ENCODE data around the gene AGTPBP1. TPM values are rescaled to one million over a fixed set of nuclear protein-coding genes. Genes with fewer than 3 reads are reported as not detected.

AGTPBP1 gene
- total and polyA plus RNA-seq, 2 experiments from 2014 or later: 31.4 to 58.0 TPM

GRCh38 chr9:85617141-85617670 is 124.5 kb downstream of the AGTPBP1 start:
- no peak overlapping the region for H3K27ac Mint-ChIP-seq
- Histone ChIP-seq H3F3A (replicated peaks; ENCODE audit: low read depth) (no peaks in the 10 kb centered on the region), H3K36me3 (ENCODE audit: insufficient read depth) (no peaks in the 10 kb centered on the region), H3K79me2 (replicated peaks; ENCODE audit: insufficient read depth) (no peaks in the 10 kb centered on the region), H2AFZ (no peak overlapping the region), H3K27me3 (ENCODE audit: insufficient read depth) (no peaks in the 10 kb centered on the region), H3K27ac (ENCODE audit: low read depth) (no peak overlapping the region), H3K4me2 (no peak overlapping the region), H4K20me1 (replicated peaks; ENCODE audit: insufficient read depth) (no peaks in the 10 kb centered on the region), H3K4me3 (no peak overlapping the region), H3K9me2 (ENCODE audit: insufficient read depth) (no peaks in the 10 kb centered on the region), H3K4me1 (ENCODE audit: insufficient read depth) (no peaks in the 10 kb centered on the region)
- no peak overlapping the region for H3K4me3 Mint-ChIP-seq
- H3K9me3 Mint-ChIP-seq: no peaks in the 10 kb centered on the region
- H3K36me3 Mint-ChIP-seq (ENCODE audit: low read depth): no peaks in the 10 kb centered on the region
- no peaks in the 10 kb centered on the region for H3K4me1 Mint-ChIP-seq
- no peak for TF ChIP-seq EZH2phosphoT487 (IDR thresholded peaks at IDR 0.05; ENCODE audit: unreplicated experiment)
- DNase-seq (ENCODE audit: low spot score) (no peak), ATAC-seq (no peak)
- no peaks in the 10 kb centered on the region for H3K27me3 Mint-ChIP-seq (ENCODE audit: insufficient read depth, low read depth, poor library complexity)

- Mint-ChIP-seq H3K27me3 (ENCODE audit: insufficient read depth, low read depth, poor library complexity) (no peaks in the 10 kb centered on the region), H3K9me3 (no peaks in the 10 kb centered on the region), H3K4me1 (no peaks in the 10 kb centered on the region), H3K27ac (no peak overlapping the region), H3K36me3 (ENCODE audit: low read depth) (no peaks in the 10 kb centered on the region), H3K4me3 (no peak overlapping the region)
- H3K4me3 ChIP-seq: no peak overlapping the region
- no peaks in the 10 kb centered on the region for H3K79me2 ChIP-seq (replicated peaks; ENCODE audit: insufficient read depth)
- no peaks in the 10 kb centered on the region for H3K36me3 ChIP-seq (ENCODE audit: insufficient read depth)
- ATAC-seq (no peak), DNase-seq (ENCODE audit: low spot score) (no peak)
- TF ChIP-seq POLR2AphosphoS5 (IDR thresholded peaks at IDR 0.05; ENCODE audit: low read depth) (no peak), STAT1 (IDR thresholded peaks at IDR 0.05; ENCODE audit: unreplicated experiment) (no peak), ZNF331 (CRISPR knock-in tag; IDR thresholded peaks at IDR 0.05; ENCODE audit: low read depth) (no peak), CTCF (conservative IDR thresholded peaks at IDR 0.05; ENCODE audit: low read depth in 2 of 2) (no peak)
- H3K9me2 ChIP-seq (ENCODE audit: insufficient read depth): no peaks in the 10 kb centered on the region
- no peaks in the 10 kb centered on the region for H4K20me1 ChIP-seq (replicated peaks; ENCODE audit: insufficient read depth)
- H2AFZ ChIP-seq: no peak overlapping the region
- no peaks in the 10 kb centered on the region for H3K4me1 ChIP-seq (ENCODE audit: insufficient read depth)
- no peak overlapping the region for H3K27ac ChIP-seq (ENCODE audit: low read depth)
- no peak overlapping the region for H3K4me2 ChIP-seq
- no peaks in the 10 kb centered on the region for H3K27me3 ChIP-seq (ENCODE audit: insufficient read depth)
- H3F3A ChIP-seq (replicated peaks; ENCODE audit: low read depth): no peaks in the 10 kb centered on the region
Measured at GRCh38 chr9:85615792-85616191, 126.0 kb downstream of the AGTPBP1 start.

GRCh38 chr9:85610074-85610860 is 131.5 kb downstream of the AGTPBP1 start:
- Mint-ChIP-seq H3K4me3 (no peak overlapping the region), H3K27ac (no peak overlapping the region), H3K9me3 (no peaks in the 10 kb centered on the region), H3K36me3 (ENCODE audit: low read depth) (no peaks in the 10 kb centered on the region), H3K4me1 (no peaks in the 10 kb centered on the region; the same call in 2 of the 3 replicates), H3K27me3 (ENCODE audit: insufficient read depth, low read depth, poor library complexity) (no peaks in the 10 kb centered on the region)
- H3K27me3 ChIP-seq (ENCODE audit: insufficient read depth): no peaks in the 10 kb centered on the region
- no peaks in the 10 kb centered on the region for H3K4me1 ChIP-seq (ENCODE audit: insufficient read depth)
- no peak overlapping the region for H2AFZ ChIP-seq
- H3K9me2 ChIP-seq (ENCODE audit: insufficient read depth): no peaks in the 10 kb centered on the region
- H4K20me1 ChIP-seq (replicated peaks; ENCODE audit: insufficient read depth): no peaks in the 10 kb centered on the region
- H3K36me3 ChIP-seq (ENCODE audit: insufficient read depth): no peaks in the 10 kb centered on the region
- no peaks in the 10 kb centered on the region for H3K79me2 ChIP-seq (replicated peaks; ENCODE audit: insufficient read depth)
- H3F3A ChIP-seq (replicated peaks; ENCODE audit: low read depth): no peaks in the 10 kb centered on the region
- H3K4me3 ChIP-seq: no peak overlapping the region
- peak; percentile 85 for DNase-seq (ENCODE audit: low spot score)
- no peak overlapping the region for H3K27ac ChIP-seq (ENCODE audit: low read depth)
- no peak for TF ChIP-seq EZH2 (IDR thresholded peaks at IDR 0.05; ENCODE audit: low read depth, unreplicated experiment)
- TF ChIP-seq JUNB (IDR thresholded peaks at IDR 0.05; ENCODE audit: unreplicated experiment): no peak
- peak; percentile 89 to 98 for TF ChIP-seq CTCF (conservative IDR thresholded peaks at IDR 0.05; ENCODE audit: low read depth in 2 of 2)
- TF ChIP-seq EZH2phosphoT487 (IDR thresholded peaks at IDR 0.05; ENCODE audit: unreplicated experiment): no peak
- TF ChIP-seq CREB1 (CRISPR knock-in tag; IDR thresholded peaks at IDR 0.05; ENCODE audit: low read depth): no peak
- TF ChIP-seq ZNF331 (CRISPR knock-in tag; IDR thresholded peaks at IDR 0.05; ENCODE audit: low read depth): no peak
- TF ChIP-seq ETS1 (IDR thresholded peaks at IDR 0.05): no peak
- no peak for TF ChIP-seq STAT1 (IDR thresholded peaks at IDR 0.05; ENCODE audit: unreplicated experiment)
- H3K4me2 ChIP-seq: no peak overlapping the region
- peak; percentile 90 for ATAC-seq
